ENCODE data around the gene STUB1. TPM values are rescaled to one million over a fixed set of nuclear protein-coding genes. Genes with fewer than 3 reads are reported as not detected.

Gene STUB1
- total and polyA plus RNA-seq, 2 experiments from 2014 or later: 91.7 to 108 TPM

- Histone ChIP-seq H3K4me3 (peak overlapping the region; percentile 74), H3K79me2 (replicated peaks; ENCODE audit: insufficient read depth) (peaks cover 17% of the 10 kb centered on the region; the same call in 1 of the 2 replicates), H2AFZ (no peak overlapping the region), H3K9me2 (ENCODE audit: insufficient read depth) (no peaks in the 10 kb centered on the region), H3K27ac (ENCODE audit: low read depth) (no peak overlapping the region), H3K4me1 (ENCODE audit: insufficient read depth) (peaks cover 16% of the 10 kb centered on the region), H4K20me1 (replicated peaks; ENCODE audit: insufficient read depth) (no peaks in the 10 kb centered on the region; the same call in 1 of the 2 replicates), H3K27me3 (ENCODE audit: insufficient read depth) (no peaks in the 10 kb centered on the region), H3K36me3 (ENCODE audit: insufficient read depth) (no peaks in the 10 kb centered on the region), H3F3A (replicated peaks; ENCODE audit: low read depth) (0 out of 2 replicates have a peak, but pooled peaks cover 4% of the 10 kb centered on the region), H3K4me2 (peak overlapping the region; percentile 80)
- peaks cover 5% of the 10 kb centered on the region for H3K27me3 Mint-ChIP-seq (ENCODE audit: insufficient read depth, low read depth, poor library complexity)
- no peaks in the 10 kb centered on the region for H3K9me3 Mint-ChIP-seq
- H3K4me1 Mint-ChIP-seq: peaks cover 16% of the 10 kb centered on the region; the same call in 2 of the 3 replicates
- ATAC-seq: no peak
- TF ChIP-seq EZH2phosphoT487 (IDR thresholded peaks at IDR 0.05; ENCODE audit: unreplicated experiment) (no peak), EZH2 (IDR thresholded peaks at IDR 0.05; ENCODE audit: low read depth, unreplicated experiment) (no peak), CREB1 (CRISPR knock-in tag; IDR thresholded peaks at IDR 0.05; ENCODE audit: low read depth) (no peak), JUNB (IDR thresholded peaks at IDR 0.05; ENCODE audit: unreplicated experiment) (no peak), NANOG (IDR thresholded peaks at IDR 0.05; ENCODE audit: borderline replicate concordance) (no peak), ZNF114 (CRISPR knock-in tag; IDR thresholded peaks at IDR 0.05) (no peak), STAT1 (IDR thresholded peaks at IDR 0.05; ENCODE audit: unreplicated experiment) (no peak), ZNF462 (CRISPR knock-in tag; IDR thresholded peaks at IDR 0.05) (no peak), ZNF331 (CRISPR knock-in tag; IDR thresholded peaks at IDR 0.05; ENCODE audit: low read depth) (no peak), POLR2AphosphoS5 (IDR thresholded peaks at IDR 0.05; ENCODE audit: low read depth) (no peak), REST (IDR thresholded peaks at IDR 0.05; ENCODE audit: unreplicated experiment) (no peak)
- TF ChIP-seq, protein P1, sequence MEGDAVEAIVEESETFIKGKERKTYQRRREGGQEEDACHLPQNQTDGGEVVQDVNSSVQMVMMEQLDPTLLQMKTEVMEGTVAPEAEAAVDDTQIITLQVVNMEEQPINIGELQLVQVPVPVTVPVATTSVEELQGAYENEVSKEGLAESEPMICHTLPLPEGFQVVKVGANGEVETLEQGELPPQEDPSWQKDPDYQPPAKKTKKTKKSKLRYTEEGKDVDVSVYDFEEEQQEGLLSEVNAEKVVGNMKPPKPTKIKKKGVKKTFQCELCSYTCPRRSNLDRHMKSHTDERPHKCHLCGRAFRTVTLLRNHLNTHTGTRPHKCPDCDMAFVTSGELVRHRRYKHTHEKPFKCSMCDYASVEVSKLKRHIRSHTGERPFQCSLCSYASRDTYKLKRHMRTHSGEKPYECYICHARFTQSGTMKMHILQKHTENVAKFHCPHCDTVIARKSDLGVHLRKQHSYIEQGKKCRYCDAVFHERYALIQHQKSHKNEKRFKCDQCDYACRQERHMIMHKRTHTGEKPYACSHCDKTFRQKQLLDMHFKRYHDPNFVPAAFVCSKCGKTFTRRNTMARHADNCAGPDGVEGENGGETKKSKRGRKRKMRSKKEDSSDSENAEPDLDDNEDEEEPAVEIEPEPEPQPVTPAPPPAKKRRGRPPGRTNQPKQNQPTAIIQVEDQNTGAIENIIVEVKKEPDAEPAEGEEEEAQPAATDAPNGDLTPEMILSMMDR (conservative IDR thresholded peaks at IDR 0.05; ENCODE audit: low read depth in 2 of 2): no peak
- TF ChIP-seq, protein P2, sequence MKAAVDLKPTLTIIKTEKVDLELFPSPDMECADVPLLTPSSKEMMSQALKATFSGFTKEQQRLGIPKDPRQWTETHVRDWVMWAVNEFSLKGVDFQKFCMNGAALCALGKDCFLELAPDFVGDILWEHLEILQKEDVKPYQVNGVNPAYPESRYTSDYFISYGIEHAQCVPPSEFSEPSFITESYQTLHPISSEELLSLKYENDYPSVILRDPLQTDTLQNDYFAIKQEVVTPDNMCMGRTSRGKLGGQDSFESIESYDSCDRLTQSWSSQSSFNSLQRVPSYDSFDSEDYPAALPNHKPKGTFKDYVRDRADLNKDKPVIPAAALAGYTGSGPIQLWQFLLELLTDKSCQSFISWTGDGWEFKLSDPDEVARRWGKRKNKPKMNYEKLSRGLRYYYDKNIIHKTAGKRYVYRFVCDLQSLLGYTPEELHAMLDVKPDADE (IDR thresholded peaks at IDR 0.05): no peak
- no peak overlapping the region for H3K27ac Mint-ChIP-seq
- H3K36me3 Mint-ChIP-seq (ENCODE audit: low read depth): no peaks in the 10 kb centered on the region
- peak overlapping the region; percentile 75 for H3K4me3 Mint-ChIP-seq
- no peak for DNase-seq (ENCODE audit: low spot score)
Observed at GRCh38 chr16:643050-643368, 37.2 kb upstream of the STUB1 start.

Data from GM23338 (cell line).